ENCODE measurements around the gene ITGA6.

- TF ChIP-seq RBAK (tag by site-specific recombination; IDR thresholded peaks at IDR 0.05): no peak
- no peak for TF ChIP-seq PRDM2 (tag by site-specific recombination; IDR thresholded peaks at IDR 0.05; ENCODE audit: borderline replicate concordance)
Measured at GRCh38 chr2:172439509-172439860, 12.1 kb downstream of the ITGA6 start.

Data from HEK293 (cell line).